ENCODE results near the gene PLEKHA5. TPM values are rescaled to one million over a fixed set of nuclear protein-coding genes. Genes with fewer than 3 reads are reported as not detected.

Gene PLEKHA5
- total and polyA plus RNA-seq, 4 experiments from 2014 or later = 0.43 to 15.9 (median 13.3) TPM

GRCh38 chr12:19285793-19286448 lies 156.4 kb downstream of the PLEKHA5 start:
- H3K36me3 ChIP-seq (ENCODE audit: insufficient read depth, low read length) = no peaks in the 10 kb centered on the region
- intact Hi-C loops (cut with micrococcal nuclease) = loop anchor here (5.0 kb wide), 1 partner anchor 1034 kb away; no protein-coding TSS in a partner anchor
- no peak overlapping the region for H3K27ac ChIP-seq (ENCODE audit: low read depth, low read length)
- Mint-ChIP-seq H3K4me1 (no peaks in the 10 kb centered on the region), H3K9me3 (no peaks in the 10 kb centered on the region), H3K4me3 (no peak overlapping the region), H3K27ac (no peak overlapping the region), H3K36me3 (peaks cover 3 to 4% of the 10 kb centered on the region in 2 donors), H3K27me3 (no peaks in the 10 kb centered on the region)
- H3K9me3 ChIP-seq (ENCODE audit: control insufficient read depth in 1 of 2, low read length in 2 of 2) = no peaks in the 10 kb centered on the region
- H3K27me3 ChIP-seq (ENCODE audit: insufficient read depth, low read length) = no peaks in the 10 kb centered on the region
- no peaks in the 10 kb centered on the region for H3K4me1 ChIP-seq (ENCODE audit: insufficient read depth, low read length)
- no peak for DNase-seq
- POLR2A ChIA-PET (ENCODE audit: partially characterized antibody) = interaction anchor here (0.8 kb wide), 1 partner anchor 11 kb away, joined by 3 read pairs; no protein-coding TSS in a partner anchor
- H3K4me3 ChIP-seq (ENCODE audit: low read length in 2 of 2) = no peak overlapping the region
- CTCF ChIA-PET (ENCODE audit: partially characterized antibody) = interaction anchor here (4.2 kb wide), 1 partner anchor 13 kb away, joined by 22 read pairs; no protein-coding TSS in a partner anchor

- no peaks in the 10 kb centered on the region for H3K36me3 ChIP-seq (ENCODE audit: insufficient read depth, low read length)
- no peaks in the 10 kb centered on the region for H3K4me1 Mint-ChIP-seq
- no peaks in the 10 kb centered on the region for H3K9me3 Mint-ChIP-seq
- no peak overlapping the region for H3K27ac ChIP-seq (ENCODE audit: low read depth, low read length)
- H3K9me3 ChIP-seq (ENCODE audit: control insufficient read depth in 1 of 2, low read length in 2 of 2) = no peaks in the 10 kb centered on the region
- H3K4me3 ChIP-seq (ENCODE audit: low read length in 2 of 2) = no peak overlapping the region
- no peaks in the 10 kb centered on the region for H3K27me3 Mint-ChIP-seq
- H3K4me3 Mint-ChIP-seq = no peak overlapping the region
- no peaks in the 10 kb centered on the region for H3K4me1 ChIP-seq (ENCODE audit: insufficient read depth, low read length)
- no peak overlapping the region for H3K27ac Mint-ChIP-seq
- no peak for DNase-seq
- intact Hi-C loops (cut with micrococcal nuclease) = loop anchor here (5.0 kb wide), 1 partner anchor 1035 kb away; no protein-coding TSS in a partner anchor
- ChIA-PET CTCF (ENCODE audit: partially characterized antibody) (interaction anchor here (0.7 to 4.2 kb wide), 5 partner anchors 10 to 98 kb away, joined by 3 to 22 read pairs (median 5); no protein-coding TSS in a partner anchor), POLR2A (ENCODE audit: partially characterized antibody) (no interaction called here)
- H3K36me3 Mint-ChIP-seq = peaks cover 3 to 4% of the 10 kb centered on the region in 2 donors
- H3K27me3 ChIP-seq (ENCODE audit: insufficient read depth, low read length) = no peaks in the 10 kb centered on the region
These were observed 157.8 kb downstream of the PLEKHA5 start for GRCh38 chr12:19287302-19287701.

GRCh38 chr12:19288161-19288560 lies 158.6 kb downstream of the PLEKHA5 start:
- no peaks in the 10 kb centered on the region for H3K27me3 ChIP-seq (ENCODE audit: insufficient read depth, low read length)
- ChIA-PET CTCF (ENCODE audit: partially characterized antibody) (interaction anchor here (0.7 to 4.2 kb wide), 15 partner anchors 9 to 160 kb away, joined by 3 to 22 read pairs (median 4); no protein-coding TSS in a partner anchor), POLR2A (ENCODE audit: partially characterized antibody) (no interaction called here)
- Mint-ChIP-seq H3K4me3 (no peak overlapping the region), H3K9me3 (no peaks in the 10 kb centered on the region), H3K4me1 (no peaks in the 10 kb centered on the region), H3K27me3 (no peaks in the 10 kb centered on the region), H3K36me3 (peaks cover 3 to 4% of the 10 kb centered on the region in 2 donors), H3K27ac (no peak overlapping the region)
- H3K9me3 ChIP-seq (ENCODE audit: control insufficient read depth in 1 of 2, low read length in 2 of 2) = no peaks in the 10 kb centered on the region
- DNase-seq = no peak
- H3K4me1 ChIP-seq (ENCODE audit: insufficient read depth, low read length) = no peaks in the 10 kb centered on the region
- intact Hi-C loops (cut with micrococcal nuclease) = loop anchor here (1.0 to 5.0 kb wide), 3 partner anchors 106 to 1036 kb away; no protein-coding TSS in a partner anchor
- H3K4me3 ChIP-seq (ENCODE audit: low read length in 2 of 2) = no peak overlapping the region
- H3K36me3 ChIP-seq (ENCODE audit: insufficient read depth, low read length) = no peaks in the 10 kb centered on the region
- H3K27ac ChIP-seq (ENCODE audit: low read depth, low read length) = no peak overlapping the region

- intact Hi-C loops (cut with micrococcal nuclease) = loop anchor here (1.0 to 5.0 kb wide), 3 partner anchors 106 to 1036 kb away; no protein-coding TSS in a partner anchor
- Histone ChIP-seq H3K9me3 (ENCODE audit: control insufficient read depth in 1 of 2, low read length in 2 of 2) (no peaks in the 10 kb centered on the region), H3K4me3 (ENCODE audit: low read length in 2 of 2) (no peak overlapping the region), H3K27ac (ENCODE audit: low read depth, low read length) (no peak overlapping the region), H3K27me3 (ENCODE audit: insufficient read depth, low read length) (no peaks in the 10 kb centered on the region), H3K4me1 (ENCODE audit: insufficient read depth, low read length) (no peaks in the 10 kb centered on the region), H3K36me3 (ENCODE audit: insufficient read depth, low read length) (no peaks in the 10 kb centered on the region)
- ChIA-PET POLR2A (ENCODE audit: partially characterized antibody) (no interaction called here), CTCF (ENCODE audit: partially characterized antibody) (interaction anchor here (0.7 to 4.2 kb wide), 14 partner anchors 8 to 161 kb away, joined by 3 to 22 read pairs (median 4); no protein-coding TSS in a partner anchor)
- Mint-ChIP-seq H3K4me3 (no peak overlapping the region), H3K27me3 (no peaks in the 10 kb centered on the region), H3K36me3 (peaks cover 0 to 3% of the 10 kb centered on the region in 2 donors), H3K9me3 (no peaks in the 10 kb centered on the region), H3K27ac (no peak overlapping the region), H3K4me1 (no peaks in the 10 kb centered on the region)
- peak in 4 of 5 donors; percentile 14 to 19 (median 16) for DNase-seq
These were observed 159.2 kb downstream of the PLEKHA5 start for GRCh38 chr12:19288603-19289244.

- ChIA-PET CTCF (ENCODE audit: partially characterized antibody) (interaction anchor here (1.3 kb wide), 1 partner anchor 11 kb away, joined by 6 read pairs; no protein-coding TSS in a partner anchor), POLR2A (ENCODE audit: partially characterized antibody) (no interaction called here)
- intact Hi-C loops (cut with micrococcal nuclease) = no loop called here
- Mint-ChIP-seq H3K36me3 (no peaks in the 10 kb centered on the region), H3K27ac (no peak overlapping the region), H3K27me3 (no peaks in the 10 kb centered on the region), H3K4me1 (no peaks in the 10 kb centered on the region), H3K4me3 (no peak overlapping the region), H3K9me3 (no peaks in the 10 kb centered on the region)
- no peaks in the 10 kb centered on the region for H3K4me1 ChIP-seq (ENCODE audit: insufficient read depth, low read length)
- no peaks in the 10 kb centered on the region for H3K9me3 ChIP-seq (ENCODE audit: control insufficient read depth in 1 of 2, low read length in 2 of 2)
- no peak overlapping the region for H3K4me3 ChIP-seq (ENCODE audit: low read length in 2 of 2)
- H3K27ac ChIP-seq (ENCODE audit: low read depth, low read length) = no peak overlapping the region
- H3K27me3 ChIP-seq (ENCODE audit: insufficient read depth, low read length) = no peaks in the 10 kb centered on the region
- H3K36me3 ChIP-seq (ENCODE audit: insufficient read depth, low read length) = no peaks in the 10 kb centered on the region
- DNase-seq = no peak
These were observed 169.5 kb downstream of the PLEKHA5 start for GRCh38 chr12:19298836-19299605.

- no peaks in the 10 kb centered on the region for H3K27me3 ChIP-seq (ENCODE audit: insufficient read depth, low read length)
- intact Hi-C loops (cut with micrococcal nuclease) = no loop called here
- Mint-ChIP-seq H3K4me1 (no peaks in the 10 kb centered on the region), H3K27me3 (no peaks in the 10 kb centered on the region), H3K36me3 (no peaks in the 10 kb centered on the region), H3K27ac (no peak overlapping the region), H3K9me3 (no peaks in the 10 kb centered on the region), H3K4me3 (no peak overlapping the region)
- POLR2A ChIA-PET (ENCODE audit: partially characterized antibody) = no interaction called here
- H3K4me3 ChIP-seq (ENCODE audit: low read length in 2 of 2) = no peak overlapping the region
- CTCF ChIA-PET (ENCODE audit: partially characterized antibody) = interaction anchor here (0.9 kb wide), 1 partner anchor 13 kb away, joined by 3 read pairs; no protein-coding TSS in a partner anchor
- H3K9me3 ChIP-seq (ENCODE audit: control insufficient read depth in 1 of 2, low read length in 2 of 2) = no peaks in the 10 kb centered on the region
- no peak for DNase-seq
- no peaks in the 10 kb centered on the region for H3K4me1 ChIP-seq (ENCODE audit: insufficient read depth, low read length)
- no peaks in the 10 kb centered on the region for H3K36me3 ChIP-seq (ENCODE audit: insufficient read depth, low read length)
- no peak overlapping the region for H3K27ac ChIP-seq (ENCODE audit: low read depth, low read length)
These were observed 170.2 kb downstream of the PLEKHA5 start for GRCh38 chr12:19299765-19300164.

- H3K36me3 Mint-ChIP-seq = no peaks in the 10 kb centered on the region
- no peak overlapping the region for H3K27ac ChIP-seq (ENCODE audit: low read depth, low read length)
- H3K9me3 ChIP-seq (ENCODE audit: control insufficient read depth in 1 of 2, low read length in 2 of 2) = no peaks in the 10 kb centered on the region
- H3K36me3 ChIP-seq (ENCODE audit: insufficient read depth, low read length) = no peaks in the 10 kb centered on the region
- intact Hi-C loops (cut with micrococcal nuclease) = no loop called here
- H3K27me3 Mint-ChIP-seq = no peaks in the 10 kb centered on the region
- no peaks in the 10 kb centered on the region for H3K4me1 Mint-ChIP-seq
- ChIA-PET CTCF (ENCODE audit: partially characterized antibody) (no interaction called here), POLR2A (ENCODE audit: partially characterized antibody) (interaction anchor here (0.6 kb wide), 1 partner anchor 282 kb away, joined by 3 read pairs; no protein-coding TSS in a partner anchor)
- no peaks in the 10 kb centered on the region for H3K27me3 ChIP-seq (ENCODE audit: insufficient read depth, low read length)
- no peak overlapping the region for H3K4me3 Mint-ChIP-seq
- DNase-seq = no peak
- no peak overlapping the region for H3K4me3 ChIP-seq (ENCODE audit: low read length in 2 of 2)
- no peak overlapping the region for H3K27ac Mint-ChIP-seq
- H3K4me1 ChIP-seq (ENCODE audit: insufficient read depth, low read length) = no peaks in the 10 kb centered on the region
- no peaks in the 10 kb centered on the region for H3K9me3 Mint-ChIP-seq
These were observed 171.7 kb downstream of the PLEKHA5 start for GRCh38 chr12:19301223-19301622.

Data from CD4-positive, alpha-beta memory T cell (primary cell).